Measurements from ENCODE around the gene RAD54L2.
A peak's percentile ranks its signal among the peaks of the same experiment; 100 is the strongest.
"Not testable (repeated sequence)": the region's sequence is repeated elsewhere in the genome, so short reads cannot be mapped to it uniquely, and the experiment has no call there.

RAD54L2 gene

GRCh38 chr3:51539291-51539941 is 897 bp downstream of the RAD54L2 start:
- DNase-seq, result peak; percentile 63

- DNase-seq, result not testable (repeated sequence)
These were observed 4.1 kb downstream of the RAD54L2 start for GRCh38 chr3:51542596-51542995.

- no peak for DNase-seq
These were observed 5.7 kb downstream of the RAD54L2 start for GRCh38 chr3:51544011-51544775.

GRCh38 chr3:51547274-51547673 is 8.8 kb downstream of the RAD54L2 start:
- no peak for DNase-seq

- DNase-seq, result no peak
These were observed 10.8 kb downstream of the RAD54L2 start for GRCh38 chr3:51549311-51549710.

GRCh38 chr3:51550080-51550819 is 11.7 kb downstream of the RAD54L2 start:
- no peak for DNase-seq

GRCh38 chr3:51557993-51558392 is 19.5 kb downstream of the RAD54L2 start:
- DNase-seq, result no peak

- DNase-seq, result no peak
These were observed 20.9 kb downstream of the RAD54L2 start for GRCh38 chr3:51559411-51559888.

GRCh38 chr3:51559961-51560360 is 21.4 kb downstream of the RAD54L2 start:
- DNase-seq, result no peak

GRCh38 chr3:51562403-51562802 is 23.9 kb downstream of the RAD54L2 start:
- DNase-seq, result not testable (repeated sequence)

GRCh38 chr3:51568036-51568435 is 29.5 kb downstream of the RAD54L2 start:
- DNase-seq, result no peak

GRCh38 chr3:51568996-51569395 is 30.5 kb downstream of the RAD54L2 start:
- DNase-seq, result no peak

- DNase-seq, result no peak
These were observed 39.7 kb downstream of the RAD54L2 start for GRCh38 chr3:51578238-51578637.

GRCh38 chr3:51580418-51580817 is 41.9 kb downstream of the RAD54L2 start:
- DNase-seq, result no peak

GRCh38 chr3:51581524-51581923 is 43.0 kb downstream of the RAD54L2 start:
- DNase-seq, result no peak

GRCh38 chr3:51585197-51585596 is 46.7 kb downstream of the RAD54L2 start:
- no peak for DNase-seq

GRCh38 chr3:51585871-51586270 is 47.4 kb downstream of the RAD54L2 start:
- DNase-seq, result no peak
